ENCODE data around the gene MRPL4.

DNA sequence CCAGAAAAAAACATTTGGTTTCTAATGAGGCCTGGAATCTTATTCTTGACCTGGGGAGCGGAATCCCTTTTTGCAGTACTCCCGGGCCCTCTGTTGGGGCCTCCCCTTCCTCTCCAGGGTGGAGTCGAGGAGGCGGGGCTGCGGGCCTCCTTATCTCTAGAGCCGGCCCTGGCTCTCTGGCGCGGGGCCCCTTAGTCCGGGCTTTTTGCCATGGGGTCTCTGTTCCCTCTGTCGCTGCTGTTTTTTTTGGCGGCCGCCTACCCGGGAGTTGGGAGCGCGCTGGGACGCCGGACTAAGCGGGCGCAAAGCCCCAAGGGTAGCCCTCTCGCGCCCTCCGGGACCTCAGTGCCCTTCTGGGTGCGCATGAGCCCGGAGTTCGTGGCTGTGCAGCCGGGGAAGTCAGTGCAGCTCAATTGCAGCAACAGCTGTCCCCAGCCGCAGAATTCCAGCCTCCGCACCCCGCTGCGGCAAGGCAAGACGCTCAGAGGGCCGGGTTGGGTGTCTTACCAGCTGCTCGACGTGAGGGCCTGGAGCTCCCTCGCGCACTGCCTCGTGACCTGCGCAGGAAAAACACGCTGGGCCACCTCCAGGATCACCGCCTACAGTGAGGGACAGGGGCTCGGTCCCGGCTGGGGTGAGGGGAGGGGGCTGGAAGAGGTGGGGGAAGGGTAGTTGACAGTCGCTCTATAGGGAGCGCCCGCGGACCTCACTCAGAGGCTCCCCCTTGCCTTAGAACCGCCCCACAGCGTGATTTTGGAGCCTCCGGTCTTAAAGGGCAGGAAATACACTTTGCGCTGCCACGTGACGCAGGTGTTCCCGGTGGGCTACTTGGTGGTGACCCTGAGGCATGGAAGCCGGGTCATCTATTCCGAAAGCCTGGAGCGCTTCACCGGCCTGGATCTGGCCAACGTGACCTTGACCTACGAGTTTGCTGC, 35.1 kb downstream of the MRPL4 start, which contains the start of gene ICAM4:
- no peak for TF ChIP-seq RCOR1 (conservative IDR thresholded peaks at IDR 0.05; ENCODE audit: low read depth, low read length)
- TF ChIP-seq SMARCA5 (IDR thresholded peaks at IDR 0.05) = no peak

Data from GM12878 (cell line).